Hepatocyte (in vitro differentiated cells): Measurements from ENCODE around the gene HABP4. TPM values are rescaled to one million over a fixed set of nuclear protein-coding genes. Genes with fewer than 3 reads are reported as not detected.

Experiments
- DNase-seq: peaks from one replicate; pipeline ENCODE4 v3.0.0-alpha.2; 2016; ENCODE audit warnings: low spot score
- H2AFZ ChIP-seq: fragments of 200-600 bp; sonication (generic); 2 replicates; pipeline ENCODE4 v1.6.0; 2016; ENCODE audit warnings: antibody characterized with exemption, mild to moderate bottlenecking
- H3K27ac ChIP-seq: fragments of 200-600 bp; sonication (generic); 2 replicates; pipeline ENCODE4 v1.5.1; 2016; ENCODE audit warnings: mild to moderate bottlenecking
- H3K27me3 ChIP-seq: fragments of 200-600 bp; sonication (generic); 2 replicates; pipeline ENCODE4 v1.6.1; 2016
- H3K36me3 ChIP-seq: fragments of 200-600 bp; sonication (generic); replicated peaks from 2 replicates; pipeline ENCODE4 v1.5.1; 2016; ENCODE audit warnings: low read depth; ENCODE audit not compliant: insufficient read depth
- H3K4me1 ChIP-seq: fragments of 200-600 bp; sonication (generic); 2 replicates; pipeline ENCODE4 v1.5.1; 2016; ENCODE audit warnings: mild to moderate bottlenecking, moderate library complexity; ENCODE audit not compliant: insufficient read depth
- H3K4me2 ChIP-seq: fragments of 200-600 bp; sonication (generic); 2 replicates; pipeline ENCODE4 v1.6.0; 2016
- H3K4me3 ChIP-seq: fragments of 200-600 bp; sonication (generic); 2 replicates; pipeline ENCODE4 v1.5.1; 2016; ENCODE audit warnings: mild to moderate bottlenecking
- H3K79me2 ChIP-seq: fragments of 200-600 bp; sonication (generic); 2 replicates; pipeline ENCODE4 v1.6.0; 2017; ENCODE audit warnings: mild to moderate bottlenecking
- H3K9me2 ChIP-seq: fragments of 200-600 bp; sonication (generic); replicated peaks from 2 replicates; pipeline ENCODE4 v1.6.0; 2017; ENCODE audit warnings: mild to moderate bottlenecking; ENCODE audit not compliant: insufficient read depth
- H3K9me3 ChIP-seq: fragments of 200-600 bp; sonication (generic); 2 replicates; pipeline ENCODE4 v1.5.1; 2016; ENCODE audit warnings: low read depth, mild to moderate bottlenecking
- H4K20me1 ChIP-seq: fragments of 200-600 bp; sonication (generic); 2 replicates; pipeline ENCODE4 v1.6.0; 2016; ENCODE audit warnings: mild to moderate bottlenecking; ENCODE audit not compliant: insufficient read depth, poor library complexity, severe bottlenecking
- CTCF ChIP-seq: fragments of 200-600 bp; sonication (generic); IDR thresholded peaks from 2 replicates; pipeline ENCODE4 v1.5.1; 2016; ENCODE audit warnings: antibody characterized with exemption, mild to moderate bottlenecking; ENCODE audit not compliant: poor library complexity
- EZH2 ChIP-seq: fragments of 200-600 bp; sonication (generic); IDR thresholded peaks from 2 replicates; pipeline ENCODE4 v1.6.1; 2016; ENCODE audit warnings: antibody characterized with exemption, mild to moderate bottlenecking, borderline replicate concordance
- EZH2phosphoT487 ChIP-seq: fragments of 200-600 bp; sonication (generic); IDR thresholded peaks from one replicate; pipeline ENCODE4 v1.6.1; 2018; ENCODE audit warnings: antibody characterized with exemption, mild to moderate bottlenecking, low read depth, moderate library complexity; ENCODE audit not compliant: unreplicated experiment, severe bottlenecking
- WGBS: methylation state at CpG from one replicate; pipeline ENCODE4 v1.1.6; 2016; ENCODE audit warnings: low lambda C conversion rate; ENCODE audit errors: missing lambda C conversion rate; 5-methylcytosine and 5-hydroxymethylcytosine counted together
- polyA plus RNA-seq: library from polyadenylated mRNA; unstranded; fragments of >200 nt; fragmentation: Nextera tagmentation; extraction: Ambion mirVana; gene quantifications from 2 replicates; pipeline ENCODE4 v1.2.1, GENCODE V29; 2016
- total RNA-seq: library from RNA; depleted of rRNA; stranded (reverse); fragments of >200 nt; gene quantifications from 2 replicates; pipeline ENCODE4 v1.2.3, GENCODE V29; 2014

Gene HABP4
- total and polyA plus RNA-seq, 2 experiments from 2014 or later = 13.1 to 24.8 TPM

- Histone ChIP-seq H2AFZ (no peak overlapping the region), H3K79me2 (no peaks in the 10 kb centered on the region), H4K20me1 (no peaks in the 10 kb centered on the region), H3K36me3 (no peaks in the 10 kb centered on the region), H3K27ac (no peak overlapping the region), H3K9me2 (no peaks in the 10 kb centered on the region), H3K9me3 (no peaks in the 10 kb centered on the region), H3K4me3 (no peak overlapping the region), H3K4me2 (no peak overlapping the region), H3K27me3 (no peaks in the 10 kb centered on the region), H3K4me1 (no peaks in the 10 kb centered on the region)
- 97% methylated on average over 16 of the region's 17 CpGs for WGBS
- no peak for DNase-seq
- TF ChIP-seq EZH2 = no peak
- no peak for TF ChIP-seq EZH2phosphoT487
- no peak for TF ChIP-seq CTCF
Observed at GRCh38 chr9:96497117-96497399, 47.1 kb downstream of the HABP4 start.

- no peak for DNase-seq
- Histone ChIP-seq H3K9me2 (no peaks in the 10 kb centered on the region), H3K9me3 (no peaks in the 10 kb centered on the region), H3K79me2 (no peaks in the 10 kb centered on the region), H3K27ac (no peak overlapping the region), H4K20me1 (no peaks in the 10 kb centered on the region), H3K4me3 (no peak overlapping the region), H2AFZ (no peak overlapping the region), H3K4me2 (no peak overlapping the region), H3K36me3 (no peaks in the 10 kb centered on the region), H3K4me1 (no peaks in the 10 kb centered on the region), H3K27me3 (no peaks in the 10 kb centered on the region)
- no peak for TF ChIP-seq EZH2phosphoT487
- TF ChIP-seq CTCF = no peak
- no peak for TF ChIP-seq EZH2
- 75% methylated on average over 7 of the region's 7 CpGs for WGBS
Observed at GRCh38 chr9:96498796-96499195, 48.8 kb downstream of the HABP4 start.

- Histone ChIP-seq H3K4me3 (no peak overlapping the region), H3K9me3 (no peaks in the 10 kb centered on the region), H3K36me3 (no peaks in the 10 kb centered on the region), H3K9me2 (no peaks in the 10 kb centered on the region), H3K27me3 (no peaks in the 10 kb centered on the region), H3K79me2 (no peaks in the 10 kb centered on the region), H3K27ac (no peak overlapping the region), H3K4me2 (no peak overlapping the region), H2AFZ (no peak overlapping the region), H3K4me1 (no peaks in the 10 kb centered on the region), H4K20me1 (no peaks in the 10 kb centered on the region)
- TF ChIP-seq EZH2 (no peak), EZH2phosphoT487 (no peak), CTCF (no peak)
- DNase-seq = no peak
- 83% methylated on average over 5 of the region's 7 CpGs for WGBS
Observed at GRCh38 chr9:96499257-96499656, 49.3 kb downstream of the HABP4 start.
